Tibial nerve (tissue), 3 donors: ENCODE measurements around the gene KLHL40.

Experiments
- POLR2A ChIP-seq, 2 donors: fragments of 450-650 bp; IDR thresholded peaks; one replicate each; pipeline ENCODE4 v1.6.1; 2017; ENCODE audit warnings: antibody characterized with exemption in 2 of 2, mild to moderate bottlenecking in 2 of 2, moderate library complexity in 2 of 2
- TF ChIP-seq, protein P1 (sequence below), 5 experiments: fragments of 200-600 bp in 3 of 5; fragments of 450-650 bp in 2 of 5; sonication (generic) in 3 of 5; IDR thresholded peaks; one replicate each; pipeline ENCODE4 v1.5.1; 2016 to 2019; ENCODE audit warnings: antibody characterized with exemption in 5 of 5, mild to moderate bottlenecking in 3 of 5, moderate library complexity in 2 of 5

DNA sequence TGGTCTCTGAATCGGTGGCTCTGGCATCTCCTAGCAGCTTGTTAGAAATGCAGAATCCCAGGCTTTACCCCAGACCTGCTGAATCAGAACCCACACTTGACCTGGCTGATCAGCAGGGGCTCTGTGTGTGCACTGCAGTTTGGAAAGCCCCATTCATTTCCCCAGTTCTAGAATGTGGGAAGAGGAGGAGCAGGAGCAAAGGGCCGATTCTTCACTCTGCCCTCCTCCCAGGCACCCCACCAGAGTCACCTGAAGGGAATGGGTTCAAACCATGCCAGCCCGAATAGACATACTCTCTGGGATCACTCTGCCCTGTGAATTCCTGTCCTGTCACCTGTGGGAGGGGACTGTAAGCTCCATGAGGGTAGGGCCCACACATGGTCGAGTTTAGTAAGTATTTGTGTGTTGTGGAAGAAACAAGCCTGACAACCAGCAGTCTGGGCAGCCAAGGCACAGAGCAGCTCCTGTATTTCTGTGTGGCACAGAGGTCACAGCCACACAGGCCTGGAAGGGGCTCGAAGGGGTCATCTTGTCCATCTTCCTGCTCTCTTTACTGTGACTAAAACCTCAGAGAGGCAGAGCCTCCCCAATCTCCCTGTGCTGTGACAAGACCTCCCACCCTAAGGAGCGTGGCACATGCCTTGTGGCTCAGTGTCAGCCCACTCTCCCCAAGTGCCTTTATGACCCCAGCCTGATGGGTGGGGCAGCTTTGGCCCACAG is 46.3 kb downstream of the KLHL40 start:
- TF ChIP-seq, protein P1, sequence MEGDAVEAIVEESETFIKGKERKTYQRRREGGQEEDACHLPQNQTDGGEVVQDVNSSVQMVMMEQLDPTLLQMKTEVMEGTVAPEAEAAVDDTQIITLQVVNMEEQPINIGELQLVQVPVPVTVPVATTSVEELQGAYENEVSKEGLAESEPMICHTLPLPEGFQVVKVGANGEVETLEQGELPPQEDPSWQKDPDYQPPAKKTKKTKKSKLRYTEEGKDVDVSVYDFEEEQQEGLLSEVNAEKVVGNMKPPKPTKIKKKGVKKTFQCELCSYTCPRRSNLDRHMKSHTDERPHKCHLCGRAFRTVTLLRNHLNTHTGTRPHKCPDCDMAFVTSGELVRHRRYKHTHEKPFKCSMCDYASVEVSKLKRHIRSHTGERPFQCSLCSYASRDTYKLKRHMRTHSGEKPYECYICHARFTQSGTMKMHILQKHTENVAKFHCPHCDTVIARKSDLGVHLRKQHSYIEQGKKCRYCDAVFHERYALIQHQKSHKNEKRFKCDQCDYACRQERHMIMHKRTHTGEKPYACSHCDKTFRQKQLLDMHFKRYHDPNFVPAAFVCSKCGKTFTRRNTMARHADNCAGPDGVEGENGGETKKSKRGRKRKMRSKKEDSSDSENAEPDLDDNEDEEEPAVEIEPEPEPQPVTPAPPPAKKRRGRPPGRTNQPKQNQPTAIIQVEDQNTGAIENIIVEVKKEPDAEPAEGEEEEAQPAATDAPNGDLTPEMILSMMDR (IDR thresholded peaks at IDR 0.05): no peak
- no peak for TF ChIP-seq POLR2A (IDR thresholded peaks at IDR 0.05)
